Tibial nerve (tissue), 4 donors: ENCODE data around the gene BBC3. TPM values are rescaled to one million over a fixed set of nuclear protein-coding genes. Genes with fewer than 3 reads are reported as not detected.

Source experiments
- DNase-seq, 2 donors: peaks; one replicate each; pipeline ENCODE4 v3.0.0-alpha.2; 2019; ENCODE audit warnings: low spot score in 2 of 2
- H3K27ac ChIP-seq, 4 donors: fragments of 200-600 bp; sonication (generic) in 3 of 4; one replicate each; pipeline ENCODE4 v1.5.1; 2017 to 2019; ENCODE audit warnings: mild to moderate bottlenecking in 1 of 4
- H3K27me3 ChIP-seq, 2 donors: fragments of 200-600 bp; sonication (generic) in 1 of 2; one replicate each; pipeline versions ENCODE4 v1.5.1 to v1.6.0; 2017 to 2019
- H3K36me3 ChIP-seq, 3 donors: fragments of 200-600 bp; sonication (generic); one replicate each; pipeline ENCODE4 v1.5.1; 2018 to 2019
- H3K4me1 ChIP-seq, 4 donors: fragments of 200-600 bp; sonication (generic) in 3 of 4; one replicate each; pipeline ENCODE4 v1.5.1; 2017 to 2019
- H3K4me3 ChIP-seq, 4 donors: fragments of 200-600 bp; sonication (generic) in 3 of 4; one replicate each; pipeline ENCODE4 v1.5.1; 2017 to 2019; ENCODE audit warnings: mild to moderate bottlenecking in 1 of 4, moderate library complexity in 1 of 4
- H3K9me3 ChIP-seq, 4 donors: fragments of 200-600 bp; sonication (generic) in 3 of 4; one replicate each; pipeline ENCODE4 v1.5.1; 2017 to 2019
- EP300 ChIP-seq, 2 donors: sonication (generic); formaldehyde crosslinking; IDR thresholded peaks; one replicate each; pipeline ENCODE4 v1.6.1; 2017; ENCODE audit warnings: antibody characterized with exemption in 2 of 2, mild to moderate bottlenecking in 1 of 2
- POLR2A ChIP-seq, 2 donors: fragments of 450-650 bp; IDR thresholded peaks; one replicate each; pipeline ENCODE4 v1.6.1; 2017; ENCODE audit warnings: antibody characterized with exemption in 2 of 2, mild to moderate bottlenecking in 2 of 2, moderate library complexity in 2 of 2
- WGBS, 2 donors: methylation state at CpG; one replicate each; pipeline ENCODE4 v1.1.5; 2018; 5-methylcytosine and 5-hydroxymethylcytosine counted together
- small RNA-seq: library from RNA; depleted of rRNA; stranded (forward); fragments of <200 nt; gene quantifications from one replicate; pipeline ENCODE3, GENCODE V24; 2016
- total RNA-seq, 4 donors: library from RNA; depleted of rRNA; stranded (reverse); fragments of >200 nt; gene quantifications; one replicate each; pipeline ENCODE4 v1.1.0, GENCODE V29; 2016
- TF ChIP-seq, protein P1 (sequence below), 5 experiments: fragments of 200-600 bp in 3 of 5; fragments of 450-650 bp in 2 of 5; sonication (generic) in 3 of 5; IDR thresholded peaks; one replicate each; pipeline ENCODE4 v1.5.1; 2016 to 2019; ENCODE audit warnings: antibody characterized with exemption in 5 of 5, mild to moderate bottlenecking in 3 of 5, moderate library complexity in 2 of 5

BBC3 gene
- total RNA-seq, 4 donors from 2014 or later = 2.8 to 11.0 (median 6.3) TPM

DNA sequence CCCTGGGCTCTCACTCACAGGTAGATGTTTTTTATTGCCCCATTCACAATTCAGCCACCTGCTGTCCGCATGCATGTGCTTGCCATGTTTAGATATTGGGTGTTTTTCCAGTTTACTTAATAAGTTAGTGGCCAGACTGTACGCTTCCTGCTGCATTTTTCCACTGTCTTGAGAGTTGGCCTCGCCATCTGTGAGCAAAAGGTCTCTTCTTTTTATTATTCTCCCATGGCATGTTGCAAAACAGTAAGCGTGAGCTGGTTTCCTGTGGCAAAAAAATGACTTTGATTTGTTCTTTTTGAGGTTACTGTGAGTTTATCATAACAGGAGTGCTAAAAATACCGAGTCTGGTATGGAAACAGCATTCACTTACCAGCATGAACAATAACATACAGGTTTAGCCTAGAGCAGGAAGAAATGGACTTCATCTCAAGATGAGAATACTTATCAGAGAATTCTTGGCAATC is 54.3 kb downstream of the BBC3 start:
- TF ChIP-seq, protein P1, sequence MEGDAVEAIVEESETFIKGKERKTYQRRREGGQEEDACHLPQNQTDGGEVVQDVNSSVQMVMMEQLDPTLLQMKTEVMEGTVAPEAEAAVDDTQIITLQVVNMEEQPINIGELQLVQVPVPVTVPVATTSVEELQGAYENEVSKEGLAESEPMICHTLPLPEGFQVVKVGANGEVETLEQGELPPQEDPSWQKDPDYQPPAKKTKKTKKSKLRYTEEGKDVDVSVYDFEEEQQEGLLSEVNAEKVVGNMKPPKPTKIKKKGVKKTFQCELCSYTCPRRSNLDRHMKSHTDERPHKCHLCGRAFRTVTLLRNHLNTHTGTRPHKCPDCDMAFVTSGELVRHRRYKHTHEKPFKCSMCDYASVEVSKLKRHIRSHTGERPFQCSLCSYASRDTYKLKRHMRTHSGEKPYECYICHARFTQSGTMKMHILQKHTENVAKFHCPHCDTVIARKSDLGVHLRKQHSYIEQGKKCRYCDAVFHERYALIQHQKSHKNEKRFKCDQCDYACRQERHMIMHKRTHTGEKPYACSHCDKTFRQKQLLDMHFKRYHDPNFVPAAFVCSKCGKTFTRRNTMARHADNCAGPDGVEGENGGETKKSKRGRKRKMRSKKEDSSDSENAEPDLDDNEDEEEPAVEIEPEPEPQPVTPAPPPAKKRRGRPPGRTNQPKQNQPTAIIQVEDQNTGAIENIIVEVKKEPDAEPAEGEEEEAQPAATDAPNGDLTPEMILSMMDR (IDR thresholded peaks at IDR 0.05) = no peak
- TF ChIP-seq EP300 (IDR thresholded peaks at IDR 0.05) = peak in 1 of 2 donors; percentile 74
- no peak for TF ChIP-seq POLR2A (IDR thresholded peaks at IDR 0.05)
- Histone ChIP-seq H3K27me3 (no peaks in the 10 kb centered on the region), H3K4me1 (peaks cover 0 to 22% (median 19%) of the 10 kb centered on the region in 4 donors), H3K36me3 (peaks cover 0 to 30% (median 0%) of the 10 kb centered on the region in 3 donors), H3K9me3 (no peaks in the 10 kb centered on the region), H3K4me3 (no peak overlapping the region), H3K27ac (peak overlapping the region in 2 of 4 donors; percentile 55 to 79)
- peak in 1 of 2 donors; percentile 36 for DNase-seq
- WGBS, 2 donors = 31 to 32% methylated on average over 5 of the region's 5 CpGs

DNA sequence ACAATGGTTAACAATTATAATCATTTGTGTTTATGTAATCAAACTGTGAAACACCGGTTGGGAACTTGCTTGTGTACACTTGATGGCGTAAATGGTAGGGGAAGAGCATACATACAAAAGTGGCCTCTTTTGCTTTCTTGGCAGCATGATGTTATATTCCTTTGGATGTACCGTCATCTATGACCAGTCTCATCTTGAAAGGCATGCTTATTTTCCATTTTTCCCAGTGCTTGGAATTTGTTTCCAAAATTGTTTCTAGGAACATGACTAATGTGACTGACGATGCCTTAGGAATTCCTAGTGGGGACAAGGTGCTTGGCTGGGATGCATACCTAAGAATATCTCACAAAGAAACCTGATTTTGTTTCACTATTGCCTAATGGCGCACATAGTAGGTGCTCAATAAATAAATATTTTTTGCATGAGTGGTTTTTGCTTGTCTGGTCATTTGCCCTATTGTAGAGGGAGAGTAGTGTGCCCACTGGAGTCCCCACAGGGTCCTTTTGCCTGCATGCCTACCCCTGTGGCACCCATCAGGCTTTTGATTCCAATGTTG is 54.9 kb downstream of the BBC3 start:
- DNase-seq = no peak
- Histone ChIP-seq H3K36me3 (peaks cover 0 to 35% (median 0%) of the 10 kb centered on the region in 3 donors), H3K27me3 (no peaks in the 10 kb centered on the region), H3K27ac (peak overlapping the region in 2 of 4 donors; percentile 55 to 79), H3K9me3 (no peaks in the 10 kb centered on the region), H3K4me1 (peaks cover 0 to 22% (median 19%) of the 10 kb centered on the region in 4 donors), H3K4me3 (no peak overlapping the region)
- TF ChIP-seq, protein P1 (IDR thresholded peaks at IDR 0.05) = no peak
- TF ChIP-seq POLR2A (IDR thresholded peaks at IDR 0.05) (no peak), EP300 (IDR thresholded peaks at IDR 0.05) (no peak)
- 51 to 57% methylated on average over 5 of the region's 5 CpGs for WGBS, 2 donors

DNA sequence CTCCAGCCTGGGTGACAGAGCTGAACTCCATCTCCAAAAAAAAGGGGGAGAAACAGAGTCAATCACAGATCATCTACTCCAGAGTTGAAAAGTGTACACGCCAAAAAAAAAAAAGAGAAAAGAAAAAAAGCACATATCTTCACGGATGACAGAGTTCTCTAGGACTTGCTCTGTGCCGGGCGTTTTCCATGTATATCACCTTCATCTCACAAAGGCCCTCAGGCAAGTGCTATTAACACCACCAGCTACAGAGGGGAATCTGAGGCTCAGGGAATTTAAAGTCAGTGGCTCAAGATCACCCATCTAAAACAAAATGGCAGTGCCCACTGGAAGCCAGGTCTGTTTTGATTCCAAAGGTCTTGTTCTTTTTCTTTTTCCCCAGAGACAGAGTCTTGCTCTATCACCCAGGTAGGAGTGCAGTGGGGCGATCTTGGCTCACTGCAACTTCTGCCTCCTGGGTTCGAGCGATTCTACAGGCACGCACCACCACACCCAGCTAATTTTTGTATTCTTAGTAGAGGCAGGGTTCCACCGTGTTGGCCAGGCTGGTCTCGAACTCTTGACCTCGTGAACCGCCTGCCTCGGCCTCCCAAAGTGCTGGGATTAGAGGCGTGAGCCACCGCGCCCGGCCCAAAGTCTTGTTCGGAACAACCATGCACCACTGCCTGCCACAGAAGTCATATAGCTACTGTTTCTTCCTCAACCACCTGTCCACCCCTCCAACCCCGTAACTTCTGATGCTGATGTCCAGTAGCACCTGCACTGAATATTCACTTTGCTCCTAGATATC is 58.1 kb downstream of the BBC3 start:
- no peak overlapping the region for H3K4me3 ChIP-seq
- peaks cover 0 to 58% (median 0%) of the 10 kb centered on the region in 3 donors for H3K36me3 ChIP-seq
- WGBS, 2 donors = 89 to 92% methylated on average over 19 of the region's 19 CpGs
- no peak for TF ChIP-seq EP300 (IDR thresholded peaks at IDR 0.05)
- TF ChIP-seq POLR2A (IDR thresholded peaks at IDR 0.05) = no peak
- TF ChIP-seq, protein P1 (IDR thresholded peaks at IDR 0.05) = no peak
- no peaks in the 10 kb centered on the region for H3K27me3 ChIP-seq
- H3K9me3 ChIP-seq = no peaks in the 10 kb centered on the region
- DNase-seq = no peak
- H3K4me1 ChIP-seq = peaks cover 0 to 22% (median 19%) of the 10 kb centered on the region in 4 donors
- no peak overlapping the region for H3K27ac ChIP-seq

Small RNA genes lying within 50 kb of the gene (small RNA-seq; reads per million reads assigned to genes)
- not detected for gene MIR3190

Other genes starting within 250 kb of the BBC3 start
- under 1 TPM in 2 of 4 donors, not detected in 2; 0.39 to 0.42 TPM for gene NPAS1, start 211.4 kb downstream of the BBC3 start, total RNA-seq
- 10 to 100 TPM; 37.5 to 78.5 (median 66.8) TPM for gene TMEM160, start 182.6 kb downstream of the BBC3 start, total RNA-seq
- 10 to 100 TPM; 25.5 to 40.4 (median 34.2) TPM for gene ZC3H4, start 117.4 kb downstream of the BBC3 start, total RNA-seq
- 10 to 100 TPM; 37.9 to 66.9 (median 50.8) TPM for gene SAE1, start 100.4 kb downstream of the BBC3 start, total RNA-seq
- gene CCDC9, start 25.3 kb upstream of the BBC3 start, total RNA-seq = 10 to 100 TPM; 23.8 to 39.0 (median 32.7) TPM
- gene INAFM1, start 43.7 kb upstream of the BBC3 start, total RNA-seq = 10 to 100 TPM in 3 of 4 donors, 1 to 10 TPM in 1; 9.6 to 33.9 (median 25.4) TPM
- gene C5AR1, start 78.7 kb upstream of the BBC3 start, total RNA-seq = 10 to 100 TPM in 3 of 4 donors, 1 to 10 TPM in 1; 5.0 to 34.5 (median 12.7) TPM
- gene C5AR2, start 101.0 kb upstream of the BBC3 start, total RNA-seq = 10 to 100 TPM in 1 of 4 donors, 1 to 10 TPM in 3; 1.5 to 11.0 (median 4.7) TPM
- 10 to 100 TPM; 12.4 to 43.8 (median 13.9) TPM for gene DHX34, start 118.1 kb upstream of the BBC3 start, total RNA-seq
- 10 to 100 TPM; 11.5 to 30.8 (median 16.8) TPM for gene MEIS3, start 188.3 kb upstream of the BBC3 start, total RNA-seq
- not detected for gene SLC8A2, start 240.7 kb upstream of the BBC3 start, total RNA-seq